AG08396 (cell line): ENCODE data around the gene MYORG.

Experiments
- DNase-seq: peaks from one replicate; pipeline ENCODE4 v3.0.0; 2012; ENCODE audit warnings: low spot score, mixed read lengths

MYORG gene

GRCh38 chr9:34332076-34332964 lies 44.4 kb downstream of the MYORG start:
- peak; percentile 17 for DNase-seq

GRCh38 chr9:34331196-34331595 lies 45.5 kb downstream of the MYORG start:
- no peak for DNase-seq

- DNase-seq = peak; percentile 96
These were observed 47.5 kb downstream of the MYORG start, which contains the start of the genes KIF24 and NUDT2 for GRCh38 chr9:34328987-34329832. Gene KIF24 (minus strand): TSS chr9:34329268. CDS start chr9:34311346, 17,922 bp downstream. Gene NUDT2 (plus strand): TSS chr9:34329569. CDS start chr9:34339040, 9,471 bp downstream.

- DNase-seq = peak; percentile 21
These were observed 48.2 kb downstream of the MYORG start for GRCh38 chr9:34328500-34328986.

GRCh38 chr9:34326690-34327089 lies 50.0 kb downstream of the MYORG start:
- no peak for DNase-seq

- DNase-seq = no peak
These were observed 53.7 kb downstream of the MYORG start for GRCh38 chr9:34322899-34323591.

GRCh38 chr9:34321451-34321850 lies 55.2 kb downstream of the MYORG start:
- DNase-seq = no peak

GRCh38 chr9:34318163-34318790 lies 58.4 kb downstream of the MYORG start:
- DNase-seq = no peak

- DNase-seq = no peak
These were observed 59.3 kb downstream of the MYORG start for GRCh38 chr9:34317436-34317835.
